Posterior cingulate gyrus (tissue), 11 donors: ENCODE results near the gene ACP1.
A peak's percentile ranks its signal among the peaks of the same experiment; 100 is the strongest.

Experiments used
- DNase-seq, 10 donors: peaks; one replicate each; pipeline versions ENCODE4 v3.0.0 to v3.0.0-alpha.2; 2020 to 2021; ENCODE audit warnings: mixed read lengths in 3 of 10
- intact Hi-C: fragments of 100-400 bp; cut with DNase I; formaldehyde crosslinking; loops from one replicate; pipeline ENCODE4 v1.15.1; 2023

Gene ACP1

GRCh38 chr2:278927-279320 is 14.2 kb downstream of the ACP1 start:
- intact Hi-C loops, result no loop called here
- DNase-seq, result no peak

DNA sequence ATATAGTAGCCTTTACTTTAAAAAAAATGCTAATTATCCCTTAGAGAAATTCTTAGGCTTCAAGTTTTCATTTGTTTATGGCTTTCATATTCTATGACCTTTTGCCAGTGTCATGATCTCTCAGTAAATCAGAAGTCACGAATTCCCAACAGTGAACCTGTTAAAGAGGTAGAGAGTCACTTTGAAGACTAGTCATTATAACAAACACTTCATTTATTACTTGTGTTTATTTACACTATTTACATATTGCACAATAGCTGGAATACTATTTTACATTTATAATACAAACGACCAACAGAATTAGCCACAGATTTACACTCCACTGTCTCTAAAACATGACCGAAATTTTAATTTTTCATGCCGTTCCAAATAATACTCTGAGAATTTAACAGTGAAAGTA is 14.6 kb downstream of the ACP1 start:
- intact Hi-C loops, result no loop called here
- no peak for DNase-seq

- intact Hi-C loops, result no loop called here
- no peak for DNase-seq
These were observed 15.4 kb downstream of the ACP1 start for GRCh38 chr2:279956-280649.

DNA sequence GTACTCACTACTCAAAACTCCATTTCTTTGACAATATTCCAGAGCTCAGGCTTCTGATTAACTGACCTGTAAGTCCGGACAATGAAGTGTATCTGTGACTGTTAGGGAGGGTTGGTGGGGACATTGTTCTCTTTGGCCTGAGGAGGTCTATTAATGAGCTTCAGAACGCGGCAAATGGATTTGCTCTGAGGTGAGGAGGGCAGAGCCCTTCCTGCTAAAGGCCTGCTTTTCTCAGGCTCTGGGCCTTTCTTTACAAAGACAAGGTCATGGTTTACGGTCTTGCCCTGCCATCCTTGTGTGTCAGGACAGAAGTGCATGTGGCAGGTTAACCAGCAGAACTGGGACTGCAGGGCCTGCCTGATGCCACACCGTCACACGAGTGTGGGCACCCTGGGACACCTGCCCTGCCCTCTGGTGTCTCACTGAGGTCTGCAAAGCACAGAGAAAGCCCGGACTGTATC is 15.9 kb downstream of the ACP1 start:
- intact Hi-C loops, result no loop called here
- no peak for DNase-seq

DNA sequence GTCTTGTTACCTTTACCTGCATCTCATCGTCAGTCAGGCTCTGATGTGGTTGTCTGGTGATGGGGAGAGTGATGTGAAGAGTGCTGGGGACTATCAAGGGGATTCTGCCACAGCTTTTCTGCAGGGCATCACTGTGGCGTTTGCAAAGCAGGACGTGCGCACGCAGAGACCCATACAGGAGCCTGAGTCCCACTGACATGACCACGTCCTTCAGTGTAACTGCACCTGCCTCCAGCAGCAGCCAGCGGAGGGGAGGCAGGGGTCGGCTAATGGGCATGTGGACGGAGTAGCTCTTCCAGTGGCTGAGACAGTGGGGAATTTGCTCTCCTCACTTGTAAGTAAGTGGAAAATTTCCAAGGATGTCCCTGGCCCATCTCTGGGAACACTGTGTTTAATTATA is 16.6 kb downstream of the ACP1 start:
- no peak for DNase-seq
- intact Hi-C loops, result no loop called here

DNA sequence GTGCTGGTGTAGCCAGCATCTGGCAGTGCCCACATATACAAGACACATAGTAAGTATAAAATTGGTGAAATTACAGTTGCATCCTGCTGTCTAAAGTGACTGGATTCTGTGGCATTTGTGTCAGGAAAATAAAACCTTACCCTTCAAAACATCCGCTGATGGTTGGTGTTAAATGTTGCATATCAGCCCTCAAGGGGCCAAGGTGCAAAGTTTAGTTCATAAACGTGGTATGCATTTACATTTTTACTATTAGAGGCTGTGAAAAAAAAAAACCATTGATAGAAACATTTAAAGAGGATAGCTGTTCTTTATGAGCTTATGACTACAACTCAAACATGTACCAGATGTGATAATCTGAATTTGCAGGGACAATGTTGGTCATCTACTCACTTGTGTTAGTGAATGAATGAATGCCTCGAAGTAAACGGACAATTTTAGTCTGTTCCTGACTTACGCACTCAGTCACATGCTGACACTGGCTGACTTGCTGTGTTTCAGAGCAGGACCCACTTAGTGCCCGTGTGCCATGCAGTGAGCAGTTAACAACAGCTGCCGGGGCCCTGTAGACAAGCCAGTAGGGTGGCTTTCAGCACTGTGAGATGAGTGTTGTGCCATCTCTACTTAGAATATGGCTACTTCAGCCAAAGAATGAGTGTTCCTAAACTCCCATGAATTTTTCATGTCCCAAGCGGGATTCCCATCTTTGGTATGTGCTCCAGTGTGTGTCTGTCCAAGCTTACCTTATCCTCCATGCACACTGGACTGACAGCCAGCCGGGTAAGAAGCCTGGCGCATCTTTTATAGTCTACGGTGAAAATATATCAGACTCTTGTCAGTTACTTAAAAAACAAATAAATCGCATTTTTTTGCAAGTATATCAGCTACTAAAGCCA is 17.9 kb downstream of the ACP1 start:
- intact Hi-C loops, result no loop called here
- no peak for DNase-seq

- intact Hi-C loops, result no loop called here
- DNase-seq, result no peak
These were observed 19.4 kb downstream of the ACP1 start for GRCh38 chr2:283996-284794.

GRCh38 chr2:284896-285492 is 20.2 kb downstream of the ACP1 start:
- intact Hi-C loops, result no loop called here
- no peak for DNase-seq

DNA sequence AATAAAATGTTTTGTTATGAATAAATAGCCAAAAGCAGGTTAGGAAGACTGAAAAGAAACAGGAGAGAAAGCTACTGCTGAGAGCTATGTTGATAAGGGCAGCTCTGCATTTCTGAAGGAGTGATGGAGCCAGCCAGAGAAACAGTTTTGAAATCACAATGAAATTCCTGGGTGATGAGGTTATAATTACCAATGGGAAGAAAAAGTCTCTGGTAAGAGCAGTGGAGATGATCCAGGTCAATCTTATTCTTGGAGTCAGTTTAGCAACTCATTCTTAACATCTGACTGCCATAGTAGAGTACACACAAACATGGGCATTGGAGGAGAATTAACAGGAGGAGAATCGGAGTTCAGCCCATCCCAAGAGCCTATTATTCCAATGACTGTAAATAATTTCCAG is 20.8 kb downstream of the ACP1 start:
- intact Hi-C loops, result no loop called here

GRCh38 chr2:286035-286434 is 21.3 kb downstream of the ACP1 start:
- intact Hi-C loops, result no loop called here
- no peak for DNase-seq

More for the DNA sequence above, 20.8 kb downstream of the ACP1 start:
- no peak for DNase-seq

GRCh38 chr2:286774-287392 is 22.1 kb downstream of the ACP1 start:
- intact Hi-C loops, result no loop called here
- DNase-seq, result no peak

DNA sequence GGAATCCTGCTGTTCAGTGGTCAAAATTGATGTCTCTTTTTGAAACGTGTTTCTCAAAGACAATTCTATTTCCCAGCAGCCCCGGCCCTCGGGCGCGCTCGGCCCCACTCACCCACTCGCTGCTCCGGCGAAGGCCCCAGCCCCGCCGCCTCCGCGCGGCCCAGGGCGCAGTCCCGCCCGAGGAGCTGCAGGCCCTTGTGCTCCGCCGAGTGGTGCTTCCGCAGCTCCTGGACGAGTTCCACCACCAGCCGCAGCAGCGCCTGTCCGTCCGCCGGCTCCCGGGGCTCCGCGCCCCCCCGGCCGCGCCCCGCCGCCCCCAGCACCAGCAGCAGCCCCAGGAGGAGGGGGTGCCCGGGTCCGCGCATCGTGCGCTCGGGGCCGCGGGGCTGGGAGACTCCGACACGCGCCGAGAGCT is 22.7 kb downstream of the ACP1 start:
- intact Hi-C loops, result no loop called here
- DNase-seq, result peak in 4 of 10 donors; percentile 33 to 88 (median 80)

DNA sequence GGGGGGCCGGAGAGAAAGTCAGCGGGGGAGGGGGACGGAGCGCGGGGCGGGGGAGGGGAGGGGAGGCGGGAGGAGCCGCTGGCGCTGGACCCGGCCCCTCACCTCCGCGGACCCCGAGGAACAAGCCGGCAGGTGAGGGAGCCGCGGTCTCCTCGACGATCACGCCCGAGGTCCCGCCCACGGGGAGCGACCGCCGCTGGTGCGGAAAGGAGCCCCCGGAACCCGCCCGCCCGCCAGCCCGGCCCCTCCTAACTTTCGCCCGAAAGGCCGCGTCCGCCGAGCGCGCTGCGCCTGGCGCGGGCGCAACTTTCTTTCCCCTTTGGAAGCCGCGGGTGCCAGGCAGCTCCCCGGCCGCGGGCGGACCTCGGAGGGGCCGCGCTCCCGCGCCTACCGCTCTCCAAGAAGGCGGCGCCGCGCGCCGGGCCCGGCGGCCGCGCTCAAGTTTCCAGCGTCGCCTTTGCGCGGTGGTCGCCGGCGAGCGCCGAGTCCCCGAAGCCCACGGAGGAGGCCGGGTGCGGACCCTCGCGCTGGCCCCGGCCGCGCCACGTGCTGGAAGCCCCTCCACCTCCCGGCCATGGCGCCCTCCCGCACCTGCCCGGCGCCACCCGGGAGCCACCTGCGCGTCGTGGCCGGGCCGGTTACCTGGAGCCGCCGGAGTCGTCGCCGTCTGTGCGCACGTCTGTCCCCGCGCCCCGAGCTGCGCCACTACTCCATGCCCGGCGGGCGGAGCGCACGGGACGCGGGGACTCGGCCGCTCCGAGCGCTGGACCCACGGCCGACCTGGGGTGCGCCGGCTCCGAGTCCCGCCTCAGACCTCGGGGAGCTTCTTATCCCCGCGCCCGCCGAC is 23.4 kb downstream of the ACP1 start, which contains the start of gene ALKAL2:
ALKAL2 (minus strand) TSS at position 181 of the 847 bp plus-strand sequence. CDS start 256 bp downstream, outside the sequence.
- DNase-seq, result peak in 2 of 10 donors; percentile 11 to 75

GRCh38 chr2:288758-289361 is 24.1 kb downstream of the ACP1 start:
- no peak for DNase-seq
- intact Hi-C loops, result no loop called here

More for the DNA sequence above, 23.4 kb downstream of the ACP1 start, which contains the start of gene ALKAL2:
- intact Hi-C loops, result no loop called here

- peak in 4 of 10 donors; percentile 37 to 82 (median 58) for DNase-seq
- intact Hi-C loops, result loop anchor here (10.0 kb wide), 1 partner anchor 345 kb away; no protein-coding TSS in a partner anchor
These were observed 24.8 kb downstream of the ACP1 start for GRCh38 chr2:289362-290089.

DNA sequence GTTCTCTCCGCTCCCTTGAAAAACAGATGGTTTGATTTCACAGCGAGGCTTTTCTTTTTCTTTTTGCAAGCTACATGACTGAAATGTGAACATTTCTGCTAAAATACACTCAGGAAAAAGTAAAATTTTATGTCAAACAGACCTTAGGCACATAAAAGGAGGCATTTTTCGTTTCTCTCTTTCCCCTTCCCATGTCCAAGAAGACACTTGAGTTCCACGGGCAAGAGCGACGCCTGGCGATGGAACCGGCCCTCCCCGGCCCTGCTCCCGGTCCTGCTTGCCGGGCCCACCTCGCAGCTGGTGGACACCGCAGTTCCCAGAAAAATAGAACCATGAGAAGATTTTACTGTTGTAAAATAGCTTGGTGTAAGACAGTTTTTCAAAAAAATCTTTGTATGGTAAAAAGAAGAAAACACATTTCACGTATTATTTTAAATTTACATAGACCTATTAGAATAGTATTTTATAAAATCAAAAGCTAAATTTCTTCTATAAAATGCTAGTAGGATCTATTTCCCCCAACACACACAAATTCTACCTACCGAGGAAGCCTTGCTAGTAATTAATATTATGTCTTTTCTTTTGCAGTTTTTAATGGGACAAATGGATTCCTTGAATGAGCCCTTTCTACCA is 25.5 kb downstream of the ACP1 start:
- peak; percentile 64 to 98 (median 84) for DNase-seq
- intact Hi-C loops, result loop anchor here (10.0 kb wide), 1 partner anchor 345 kb away; no protein-coding TSS in a partner anchor

DNA sequence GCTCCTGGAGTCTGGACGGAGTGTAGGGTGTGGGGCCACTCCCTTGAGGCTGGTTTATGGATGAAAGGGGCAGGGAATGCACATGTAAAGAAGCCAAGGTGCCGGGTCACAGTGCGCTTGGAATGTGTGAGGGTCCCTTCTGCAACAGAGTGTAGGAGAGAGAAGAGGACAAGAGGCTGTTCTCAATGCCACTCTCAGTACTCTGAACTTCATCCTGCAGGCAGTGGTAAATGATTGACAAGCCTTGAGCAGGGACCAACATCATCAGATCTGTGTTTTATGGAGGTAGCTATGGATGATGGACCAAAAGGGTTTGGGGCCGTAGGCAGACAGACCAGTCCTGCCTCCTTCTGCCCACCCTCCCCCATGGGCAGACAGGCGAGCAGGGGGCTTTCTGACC is 30.3 kb downstream of the ACP1 start:
- intact Hi-C loops, result loop anchor here (10.0 kb wide), 1 partner anchor 340 kb away; no protein-coding TSS in a partner anchor
- no peak for DNase-seq
